ENCODE measurements around the gene SETD5.

SETD5 gene

GRCh38 chr3:9409981-9410854 lies 12.8 kb downstream of the SETD5 start:
- DNase-seq: no peak

DNA sequence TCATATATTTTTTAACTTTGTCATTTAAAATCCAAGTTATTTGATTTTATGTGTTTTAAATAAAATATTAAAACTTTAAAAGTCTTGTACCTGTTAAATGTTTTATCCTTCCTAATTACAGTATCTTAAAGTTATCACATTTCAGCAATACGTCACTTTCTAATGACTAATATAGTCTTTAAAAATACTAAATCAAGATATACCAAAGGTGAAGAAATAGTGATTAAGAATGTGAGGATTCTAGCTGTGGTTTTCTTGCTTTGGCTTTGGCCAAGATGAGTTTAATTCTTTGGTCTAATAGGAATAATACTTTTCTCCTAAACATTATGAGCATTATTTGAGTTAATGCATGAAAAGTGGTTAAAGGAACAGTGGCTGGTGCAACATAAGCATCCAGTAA lies 13.9 kb downstream of the SETD5 start:
- DNase-seq: no peak

- DNase-seq: no peak
Measured at GRCh38 chr3:9412293-9412692, 14.9 kb downstream of the SETD5 start.

DNA sequence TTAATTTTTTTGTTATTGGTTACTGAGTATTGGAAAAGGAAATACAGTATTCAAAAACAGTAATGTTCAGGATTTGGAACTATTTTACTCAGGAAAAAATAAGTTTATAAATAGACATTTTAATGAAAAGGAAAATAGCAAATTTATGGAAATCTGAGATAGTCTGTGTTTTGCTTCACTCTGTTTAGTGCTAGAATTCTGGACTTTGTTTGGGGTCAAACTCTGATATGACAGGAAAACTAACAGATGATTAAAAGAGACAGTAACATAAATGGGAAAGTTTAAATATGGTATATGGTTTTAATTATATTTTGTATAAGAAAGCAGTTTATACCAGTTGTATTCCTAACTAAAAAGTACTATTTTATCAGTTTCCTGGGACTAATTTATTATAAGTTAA lies 17.4 kb downstream of the SETD5 start:
- DNase-seq: no peak

- DNase-seq: no peak
Measured at GRCh38 chr3:9415485-9416138, 18.2 kb downstream of the SETD5 start.

- DNase-seq: no peak
Measured at GRCh38 chr3:9416139-9416780, 18.8 kb downstream of the SETD5 start.

DNA sequence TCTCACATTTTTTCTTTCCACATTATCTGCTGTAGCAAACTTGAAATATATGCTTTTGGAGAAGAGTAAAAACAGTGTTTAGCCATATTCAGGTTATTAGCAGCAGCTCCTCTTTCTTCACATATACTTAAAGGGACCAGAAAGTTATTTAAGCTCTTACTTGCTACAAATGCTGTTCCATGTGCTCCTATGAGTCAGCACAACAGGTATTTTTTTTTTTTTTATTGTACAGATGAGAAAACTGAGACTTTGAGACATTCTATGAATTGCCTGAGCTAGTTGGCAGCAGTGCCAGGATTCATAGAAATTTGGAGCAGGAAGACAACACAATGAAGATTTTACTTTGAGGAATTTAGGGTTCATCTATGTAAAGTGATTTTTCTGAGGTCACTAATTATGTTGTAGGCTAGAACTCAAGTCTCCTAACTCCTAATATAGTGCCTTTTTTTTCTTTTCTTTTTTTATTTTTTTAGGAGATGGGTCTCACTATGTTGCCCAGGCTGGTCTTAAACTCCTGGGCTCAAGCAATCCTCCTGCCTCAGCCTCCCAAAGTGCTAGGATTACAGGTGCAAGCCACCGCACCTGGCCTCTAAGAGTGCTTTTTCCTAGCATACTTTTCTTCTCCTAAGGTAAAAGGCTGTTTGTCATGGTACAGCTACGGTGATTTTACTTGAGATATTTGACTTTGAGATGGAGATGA lies 23.6 kb downstream of the SETD5 start:
- no peak for DNase-seq

DNA sequence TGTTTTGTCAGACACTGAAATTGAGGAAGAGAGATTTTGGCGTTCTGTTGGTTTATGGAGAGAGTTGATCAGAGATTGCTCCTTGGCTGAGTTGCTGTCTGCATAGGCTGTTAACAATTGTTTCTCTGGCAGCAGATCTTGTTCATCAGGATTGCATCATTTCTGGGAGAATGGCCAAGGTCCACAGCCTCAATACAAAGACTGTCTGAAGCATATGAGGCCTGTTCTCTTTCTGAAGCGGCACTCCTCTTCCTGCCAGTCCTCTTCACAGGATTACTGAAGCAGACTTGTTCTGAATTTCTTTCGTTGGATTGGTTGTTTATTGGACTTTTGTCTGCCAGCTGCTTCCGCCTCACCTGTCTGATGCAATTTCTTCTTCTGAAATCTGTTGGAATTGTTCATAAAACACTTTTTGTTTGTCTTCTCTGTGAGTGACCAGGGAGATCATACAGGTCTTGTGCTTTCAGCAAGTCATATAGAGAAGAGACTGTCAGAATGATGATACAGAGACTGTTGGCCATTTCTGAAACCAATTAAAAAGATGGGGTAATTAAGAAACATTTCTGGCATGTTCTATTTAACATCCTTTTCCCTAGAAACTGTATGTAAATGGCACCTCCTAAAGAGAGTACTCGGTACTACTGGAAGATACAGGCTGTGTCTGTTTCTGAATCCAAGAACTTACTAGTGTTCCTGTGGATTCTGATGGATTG lies 25.5 kb downstream of the SETD5 start:
- peak in 1 of 2 donors; percentile 51 for DNase-seq

- no peak for DNase-seq
Measured at GRCh38 chr3:9428411-9428810, 31.0 kb downstream of the SETD5 start.

GRCh38 chr3:9430733-9431132 lies 33.3 kb downstream of the SETD5 start:
- no peak for DNase-seq

DNA sequence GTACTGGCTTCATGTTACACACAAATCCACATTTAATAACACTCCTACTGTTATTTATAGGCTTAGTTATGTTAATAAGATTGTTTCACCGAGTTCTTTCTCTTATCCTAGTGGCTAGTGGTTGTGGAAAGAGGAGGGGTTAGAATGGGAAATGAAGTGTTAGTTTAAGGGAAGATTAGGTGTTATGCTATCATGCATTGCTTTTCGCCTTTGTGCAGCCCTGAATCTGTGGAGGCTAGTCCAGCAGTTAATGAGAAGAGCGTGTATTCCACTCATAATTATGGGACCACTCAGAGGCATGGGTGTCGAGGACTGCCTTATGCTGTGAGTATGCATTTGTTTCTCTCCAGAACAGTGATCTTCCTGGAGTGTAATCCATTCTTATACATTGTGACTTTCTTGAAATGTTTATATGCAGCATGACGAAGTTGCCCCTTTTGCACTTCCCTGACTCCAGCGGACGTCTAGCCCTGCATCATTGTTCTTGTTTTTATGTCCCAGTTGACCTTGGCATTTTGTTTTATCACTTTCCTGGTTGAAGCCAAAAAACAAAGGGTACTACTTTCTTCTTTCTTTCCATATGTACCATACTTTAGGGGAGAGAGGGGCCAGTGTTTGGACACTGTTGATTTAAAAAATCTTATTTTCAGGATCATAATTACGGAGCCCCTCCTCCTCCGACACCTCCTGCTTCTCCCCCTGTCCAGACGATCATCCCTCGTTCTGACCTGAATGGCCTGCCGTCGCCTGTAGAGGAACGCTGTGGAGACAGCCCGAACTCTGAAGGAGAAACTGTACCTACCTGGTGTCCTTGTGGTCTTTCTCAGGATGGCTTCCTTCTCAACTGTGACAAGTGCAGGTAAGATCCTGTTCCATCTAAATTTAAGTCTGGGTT lies 36.5 kb downstream of the SETD5 start:
- no peak for DNase-seq

- DNase-seq: no peak
Measured at GRCh38 chr3:9435316-9435715, 37.9 kb downstream of the SETD5 start.

DNA sequence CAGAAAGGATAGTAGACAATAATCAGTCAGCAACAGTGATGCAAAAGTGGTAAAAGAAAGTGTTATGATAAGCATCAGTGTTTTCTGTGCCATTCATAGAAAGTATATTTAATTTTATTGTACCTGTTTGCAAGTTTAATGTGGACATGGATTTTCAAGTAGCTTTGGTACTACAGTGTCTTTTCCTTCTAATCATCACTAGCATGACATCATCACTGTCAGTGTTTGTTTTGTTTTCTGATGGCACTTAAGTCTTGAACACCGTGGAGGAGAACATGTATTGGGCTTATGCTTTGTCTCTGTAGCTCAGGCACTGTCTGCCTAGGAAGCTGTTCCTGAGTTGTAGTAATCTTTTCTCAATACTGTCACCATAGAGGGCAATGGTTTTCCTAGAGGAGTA lies 41.9 kb downstream of the SETD5 start:
- DNase-seq: no peak

- no peak for DNase-seq
Measured at GRCh38 chr3:9441501-9442221, 44.2 kb downstream of the SETD5 start.

DNA sequence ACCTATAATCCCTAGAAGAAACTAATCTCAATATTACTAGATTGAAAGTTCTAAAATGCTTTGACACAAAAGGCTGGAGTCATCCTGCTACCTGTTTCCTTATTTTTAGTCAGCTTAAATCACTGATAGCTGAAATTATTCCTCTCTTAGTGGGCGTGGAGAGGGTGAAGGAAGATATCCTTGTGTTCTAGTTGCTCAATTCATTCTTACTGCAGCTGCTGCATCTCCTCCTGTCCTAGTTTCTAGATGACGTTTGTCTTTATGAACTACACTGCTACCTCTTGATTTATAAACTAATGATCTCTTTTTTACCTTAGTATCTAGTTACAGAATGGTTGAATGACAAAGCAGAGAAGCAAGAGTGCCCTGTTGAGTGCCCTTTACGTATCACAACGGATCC lies 50.7 kb downstream of the SETD5 start:
- DNase-seq: no peak

DNA sequence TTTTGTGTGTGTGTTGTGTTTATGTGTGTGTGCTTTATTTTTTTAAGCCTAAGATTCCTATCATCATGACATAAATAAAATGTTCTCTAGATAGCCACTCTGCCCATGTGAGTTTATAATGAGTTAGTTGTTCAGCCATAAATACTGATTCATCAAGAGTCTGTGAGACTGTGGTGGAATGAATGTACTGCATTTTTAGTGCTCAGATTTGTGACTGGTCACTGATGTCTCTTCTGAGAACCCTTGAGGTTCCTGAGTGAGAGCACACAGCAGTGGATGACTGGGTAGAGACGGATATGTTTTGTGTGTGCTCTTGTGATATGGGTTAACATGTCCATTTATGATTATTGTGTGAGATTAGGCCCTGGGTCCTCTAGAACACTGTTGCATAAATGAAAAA lies 51.2 kb downstream of the SETD5 start:
- DNase-seq: no peak

- DNase-seq: no peak
Measured at GRCh38 chr3:9450126-9450525, 52.7 kb downstream of the SETD5 start.

GRCh38 chr3:9450991-9451390 lies 53.6 kb downstream of the SETD5 start:
- DNase-seq: no peak

GRCh38 chr3:9452417-9452816 lies 55.0 kb downstream of the SETD5 start:
- DNase-seq: peak in 1 of 2 donors; percentile 51

- no peak for DNase-seq
Measured at GRCh38 chr3:9455596-9456131, 58.2 kb downstream of the SETD5 start.

GRCh38 chr3:9467451-9467850 lies 70.0 kb downstream of the SETD5 start:
- no peak for DNase-seq
